Glomerular endothelial cell (primary cell): ENCODE results near the gene TMSB4X. TPM values are rescaled to one million over a fixed set of nuclear protein-coding genes. Genes with fewer than 3 reads are reported as not detected.
"Not testable (repeated sequence)": the region's sequence is repeated elsewhere in the genome, so short reads cannot be mapped to it uniquely, and the experiment has no call there.

Experiments
- DNase-seq: peaks from one replicate; pipeline ENCODE4 v3.0.0-alpha.2; 2011; ENCODE audit warnings: low read depth, low spot score; ENCODE audit errors: extremely low read depth
- total RNA-seq: library from RNA; depleted of rRNA; stranded (reverse); fragments of >200 nt; gene quantifications from 2 replicates; pipeline ENCODE4 v1.2.3, GENCODE V29; 2015

Gene TMSB4X
- 9,789 and 9,882 TPM in 2 replicates for total RNA-seq

DNA sequence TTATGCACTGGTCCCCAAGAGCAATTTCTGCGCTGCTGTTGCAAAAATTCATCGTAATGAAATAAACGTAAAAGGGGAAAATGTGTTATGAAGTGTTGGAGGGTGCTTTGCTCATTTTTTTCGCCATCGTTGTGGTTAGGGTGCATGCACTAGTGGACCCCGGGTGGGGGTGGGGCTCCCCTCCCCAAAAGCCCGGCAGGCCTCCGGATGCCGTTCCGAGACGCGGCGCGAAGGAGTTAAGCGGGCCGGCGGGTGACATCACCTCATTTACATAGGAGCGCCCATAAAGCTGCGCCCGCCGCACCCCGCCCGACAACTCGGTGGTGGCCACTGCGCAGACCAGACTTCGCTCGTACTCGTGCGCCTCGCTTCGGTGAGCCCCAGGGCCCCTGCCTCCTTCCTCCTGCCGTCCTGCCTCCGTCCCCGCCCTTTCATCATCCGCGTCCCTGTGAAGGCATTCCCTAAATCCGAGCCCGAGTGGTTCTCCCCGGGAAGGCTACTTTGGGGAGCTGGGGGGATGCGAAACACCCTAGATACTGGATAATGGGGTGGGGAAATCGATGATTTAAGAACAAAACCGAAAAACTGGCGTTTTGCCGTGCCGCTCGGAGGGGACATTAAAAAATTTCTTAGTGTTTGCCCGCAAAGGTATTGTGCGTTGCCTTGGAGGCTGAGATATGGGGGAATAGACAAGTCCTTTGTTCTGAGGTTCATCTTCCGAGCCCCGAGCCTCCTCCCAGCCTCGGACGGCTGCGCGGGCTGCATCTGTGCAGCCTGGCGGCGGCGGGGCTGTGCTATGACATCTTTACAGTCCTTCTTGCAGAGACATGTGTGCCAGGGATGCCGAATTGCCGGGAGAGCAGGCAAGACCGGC is at the start of gene TMSB4X:
Gene TMSB4X, plus strand, starts transcription at position 315 of the 874 bp plus-strand sequence.
- no peak for DNase-seq

DNA sequence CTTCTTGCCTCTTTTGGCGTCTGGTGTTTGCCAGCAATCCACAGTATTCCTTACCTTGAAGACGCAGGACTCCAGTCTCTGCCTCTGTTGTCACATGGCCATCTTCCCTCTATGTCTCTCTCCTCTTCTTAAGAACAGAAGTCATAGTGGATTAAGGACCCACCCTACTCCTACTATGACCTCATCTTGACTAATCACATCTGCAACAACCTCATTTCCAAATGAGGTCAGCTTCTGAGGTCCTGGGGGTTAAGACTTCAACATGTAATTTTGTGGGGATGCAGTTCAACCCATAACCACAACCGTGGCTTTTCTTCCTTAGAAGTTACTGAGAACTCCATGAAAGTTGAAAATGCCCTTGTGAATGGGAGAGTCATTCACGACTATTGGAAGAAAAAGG is 45.2 kb upstream of the TMSB4X start:
- no peak for DNase-seq

DNA sequence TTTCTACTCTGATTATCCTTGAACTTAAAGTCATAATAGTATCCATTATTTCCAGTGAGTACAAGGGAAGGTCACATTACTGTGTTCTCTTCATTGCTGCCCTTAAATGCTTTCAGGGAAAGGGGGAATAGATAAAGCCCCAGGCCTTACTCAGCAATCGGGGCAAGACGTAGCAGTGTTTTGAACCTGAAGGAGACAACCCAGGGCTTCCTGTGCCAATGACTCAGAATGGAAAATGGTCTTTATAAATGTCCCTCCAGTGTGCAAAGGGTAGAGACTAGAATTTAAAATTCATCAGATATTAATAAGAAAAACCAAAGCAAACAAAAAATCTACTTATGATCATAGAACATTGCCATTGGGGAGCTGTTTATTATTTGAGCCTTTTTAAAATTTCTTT is 44.8 kb upstream of the TMSB4X start:
- DNase-seq = no peak

DNA sequence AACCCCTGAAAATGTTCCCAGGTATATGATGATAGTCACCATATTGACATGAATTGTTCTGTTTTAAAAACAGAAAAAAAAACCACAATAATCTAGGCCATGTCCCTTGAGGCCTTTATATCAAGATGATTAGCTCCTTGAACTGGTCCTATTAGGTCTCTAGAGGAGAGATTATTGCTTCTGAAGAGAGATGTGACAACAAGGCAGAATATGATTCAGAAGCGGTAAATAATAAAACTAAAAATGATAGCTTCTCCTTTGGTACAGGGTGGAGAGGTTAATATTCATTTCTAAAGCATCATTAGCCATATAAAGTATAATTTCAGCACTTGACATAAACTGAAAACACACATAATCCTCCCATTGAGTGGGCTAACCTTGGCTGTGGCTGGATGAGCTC is 42.7 kb upstream of the TMSB4X start:
- no peak for DNase-seq

DNA sequence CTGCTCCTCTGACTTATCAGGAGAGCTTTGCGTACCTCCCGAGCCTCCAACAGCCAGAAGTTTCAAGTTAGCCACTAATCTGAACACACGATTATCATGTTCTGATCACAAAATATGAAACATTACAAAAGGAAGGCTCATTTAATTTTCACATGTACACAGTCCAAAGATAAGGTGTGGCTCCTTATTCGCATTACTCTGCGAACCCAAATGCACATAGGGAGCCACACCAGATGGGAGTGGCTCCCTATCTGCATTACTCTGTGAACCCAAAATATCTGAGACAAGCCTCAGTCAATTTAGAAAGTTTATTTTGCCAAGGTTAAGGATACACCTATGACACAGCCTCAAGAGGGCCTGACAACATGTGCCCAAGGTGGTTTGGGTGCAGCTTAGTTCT is 40.1 kb upstream of the TMSB4X start:
- no peak for DNase-seq

DNA sequence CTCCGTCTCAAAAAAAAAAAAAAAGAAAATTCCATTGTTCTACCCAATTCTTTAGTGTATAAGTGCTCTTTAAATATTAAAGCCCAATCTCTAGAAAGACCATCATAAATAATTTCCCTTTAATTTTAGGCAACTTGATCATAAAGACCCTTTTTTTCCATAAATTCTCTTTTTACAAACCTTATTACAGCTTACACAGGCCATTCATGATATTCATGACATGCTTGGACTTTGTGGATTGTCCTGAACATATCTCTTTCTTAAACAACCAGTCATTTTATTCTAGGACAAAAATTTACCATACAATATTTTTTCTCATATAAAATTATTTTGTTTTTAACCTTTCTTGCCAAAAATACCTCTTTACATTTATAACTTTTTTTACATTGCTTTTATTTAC is 38.0 kb upstream of the TMSB4X start:
- no peak for DNase-seq

DNA sequence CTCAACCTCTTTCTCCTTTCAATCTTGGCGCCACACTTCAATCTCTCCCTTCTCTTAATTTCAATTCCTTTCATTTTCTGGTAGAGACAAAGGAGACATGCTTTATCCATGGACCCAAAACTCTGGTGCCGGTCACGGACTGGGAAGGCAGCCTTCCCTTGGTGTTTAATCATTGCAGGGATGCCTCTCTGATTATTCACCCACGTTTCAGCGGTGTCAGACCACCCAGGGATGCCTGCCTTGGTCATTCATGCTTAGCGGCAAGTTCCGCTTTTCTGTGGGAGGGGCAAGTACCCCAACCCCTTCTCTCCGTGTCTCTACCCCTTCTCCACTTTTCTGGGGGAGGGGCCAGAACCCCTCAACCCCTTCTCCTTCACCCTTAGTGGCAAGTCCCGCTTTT is 34.4 kb upstream of the TMSB4X start:
- not testable (repeated sequence) for DNase-seq

DNA sequence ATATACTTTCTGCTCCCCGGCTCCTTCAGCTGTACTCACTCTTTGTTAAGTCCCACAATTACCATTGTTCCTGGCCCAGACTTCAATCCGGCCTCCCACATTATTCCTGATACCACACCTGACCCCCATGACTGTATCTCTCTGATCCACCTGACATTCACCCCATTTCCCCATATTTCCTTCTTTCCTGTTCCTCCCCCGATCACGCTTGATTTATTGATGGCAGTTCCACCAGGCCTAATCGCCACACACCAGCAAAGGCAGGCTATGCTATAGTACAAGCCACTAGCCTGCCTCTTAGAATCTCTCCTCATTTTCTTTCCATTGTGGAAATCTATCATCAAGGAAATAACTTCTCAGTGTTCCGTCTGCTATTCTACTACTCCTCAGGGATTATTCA is 31.3 kb upstream of the TMSB4X start:
- DNase-seq = not testable (repeated sequence)

DNA sequence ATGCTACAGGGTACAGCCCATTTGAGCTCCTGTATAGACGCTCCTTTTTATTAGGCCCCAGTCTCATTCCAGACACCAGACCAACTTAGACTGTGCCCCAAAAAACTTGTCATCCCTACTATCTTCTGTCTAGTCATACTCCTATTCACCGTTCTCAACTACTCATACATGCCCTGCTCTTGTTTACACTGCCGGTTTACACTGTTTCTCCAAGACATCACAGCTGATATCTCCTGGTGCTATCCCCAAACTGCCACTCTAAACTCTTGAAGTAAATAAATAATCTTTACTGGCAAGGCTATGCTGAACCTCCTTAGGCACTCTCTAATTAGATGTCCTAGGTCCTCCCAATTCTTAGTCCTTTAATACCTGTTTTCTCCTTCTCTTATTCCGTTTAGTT is 30.5 kb upstream of the TMSB4X start:
- DNase-seq = not testable (repeated sequence)

DNA sequence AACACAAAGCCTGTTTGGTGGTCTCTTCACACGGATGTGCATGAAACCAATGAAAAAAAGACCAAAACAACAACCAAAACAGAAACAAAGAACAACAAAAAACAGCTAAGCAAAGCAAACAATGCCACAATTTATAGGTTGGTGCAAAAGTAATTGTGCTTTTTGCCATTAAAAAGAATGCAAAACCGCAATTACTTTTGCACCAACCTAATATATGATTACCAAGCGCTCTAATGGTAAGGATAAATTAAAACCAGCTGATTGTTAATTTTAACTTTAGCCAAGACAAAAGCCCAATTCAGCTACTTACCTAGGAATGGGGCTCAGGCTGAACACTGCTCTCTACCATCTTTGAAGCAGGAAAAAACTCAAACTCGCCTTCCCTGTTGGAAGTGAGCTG is 29.4 kb upstream of the TMSB4X start:
- no peak for DNase-seq

DNA sequence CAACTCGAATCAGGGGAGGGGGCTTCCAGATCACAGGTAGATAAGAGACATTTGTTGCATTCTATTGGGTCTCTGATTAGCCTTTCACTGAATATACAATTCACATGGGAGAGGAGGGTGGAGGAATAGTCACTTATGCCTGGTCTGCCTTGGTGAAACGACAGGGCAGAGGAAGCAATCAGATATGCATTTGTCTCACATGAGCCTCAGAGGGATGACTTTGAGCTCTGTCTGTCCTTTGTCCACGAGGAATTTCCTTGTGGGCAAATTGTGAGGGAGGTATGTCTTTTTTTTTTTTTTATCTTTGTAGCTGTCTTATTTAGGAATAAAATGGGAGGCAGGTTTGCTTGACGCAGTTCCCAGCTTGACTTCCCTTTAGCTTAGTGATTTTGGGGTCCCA is 28.5 kb upstream of the TMSB4X start:
- DNase-seq = no peak

DNA sequence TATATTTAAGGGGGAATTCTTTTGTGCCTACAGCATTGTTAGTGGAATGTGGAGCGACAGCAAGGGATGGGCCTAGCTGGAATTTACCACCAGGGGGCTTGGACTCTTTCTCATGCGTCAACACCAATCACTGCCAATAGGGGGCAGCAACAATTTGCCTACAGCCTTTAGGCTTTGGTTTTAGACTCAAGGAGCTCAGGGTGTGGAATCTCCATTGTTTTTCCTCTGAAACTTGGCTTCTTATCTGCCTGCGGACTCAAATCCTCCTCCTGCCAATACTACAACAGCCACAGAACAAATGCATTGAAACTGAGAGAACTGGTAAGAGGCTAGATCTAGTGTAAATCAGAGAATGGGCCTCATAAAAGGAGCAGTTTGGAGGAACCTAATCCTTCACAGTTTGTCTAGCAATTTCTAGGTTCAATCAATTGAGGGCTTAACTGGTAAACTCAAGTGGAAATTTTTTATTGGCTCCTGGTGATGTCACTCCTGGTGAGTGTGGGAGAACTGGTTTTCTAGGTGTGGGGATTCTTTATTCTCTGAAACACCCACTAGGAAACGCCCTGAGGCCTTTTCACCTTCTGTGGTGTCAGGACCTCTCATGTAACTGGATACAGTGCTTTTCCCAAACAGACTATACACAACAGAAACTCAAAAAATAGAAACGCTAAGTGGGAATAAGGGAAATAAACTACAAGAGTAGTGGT is 27.9 kb upstream of the TMSB4X start:
- DNase-seq = no peak

DNA sequence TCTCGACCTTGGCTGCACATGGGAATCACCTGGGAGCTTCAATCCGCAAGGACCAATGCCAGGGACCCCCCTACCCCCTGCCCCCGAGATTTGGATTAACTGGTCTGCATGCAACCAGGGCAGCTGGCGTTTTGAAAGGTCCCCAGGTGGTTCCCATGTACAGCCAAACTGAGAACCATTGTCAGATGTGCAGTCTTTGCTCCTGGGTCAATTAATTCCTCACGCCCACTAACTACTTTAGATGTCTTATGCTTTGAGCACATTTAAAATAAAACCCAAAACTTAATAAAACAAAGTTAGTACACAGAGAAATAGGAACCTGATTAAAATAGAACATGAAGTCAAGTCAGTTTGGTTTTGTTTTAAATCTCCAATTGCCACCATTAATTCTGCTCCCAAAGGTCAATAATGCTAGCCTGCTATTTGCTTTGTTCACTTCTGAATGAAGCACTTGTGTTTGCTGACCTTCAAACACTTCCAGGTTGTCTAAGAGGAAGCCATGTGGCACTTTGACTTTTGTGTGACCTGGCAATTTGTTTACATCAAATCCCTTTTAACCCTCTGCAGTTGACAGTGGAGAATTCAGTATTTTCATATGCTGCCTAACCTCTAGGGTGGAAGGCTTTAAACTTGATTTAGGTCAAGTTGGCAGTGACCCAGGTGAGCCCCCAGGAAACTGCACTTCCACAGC is 27.2 kb upstream of the TMSB4X start:
- DNase-seq = no peak

DNA sequence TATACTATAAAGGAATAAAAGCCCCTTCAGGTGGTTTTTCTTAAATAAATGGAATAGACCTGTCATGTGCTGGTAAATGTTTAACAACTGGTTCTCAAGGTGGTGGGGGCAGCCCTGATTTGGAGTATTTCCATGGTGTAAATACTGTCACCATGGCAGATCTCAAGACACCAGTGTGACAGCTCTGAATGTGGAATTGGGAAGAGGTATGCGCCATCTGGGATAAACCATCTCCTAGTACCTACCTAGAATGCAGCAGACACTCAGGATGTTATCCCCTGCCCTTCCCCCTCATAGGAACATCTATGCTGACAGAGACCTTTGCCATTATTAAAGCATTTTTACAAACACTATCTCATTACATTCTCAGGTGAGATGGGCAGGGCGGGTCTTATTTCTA is 26.4 kb upstream of the TMSB4X start:
- no peak for DNase-seq

DNA sequence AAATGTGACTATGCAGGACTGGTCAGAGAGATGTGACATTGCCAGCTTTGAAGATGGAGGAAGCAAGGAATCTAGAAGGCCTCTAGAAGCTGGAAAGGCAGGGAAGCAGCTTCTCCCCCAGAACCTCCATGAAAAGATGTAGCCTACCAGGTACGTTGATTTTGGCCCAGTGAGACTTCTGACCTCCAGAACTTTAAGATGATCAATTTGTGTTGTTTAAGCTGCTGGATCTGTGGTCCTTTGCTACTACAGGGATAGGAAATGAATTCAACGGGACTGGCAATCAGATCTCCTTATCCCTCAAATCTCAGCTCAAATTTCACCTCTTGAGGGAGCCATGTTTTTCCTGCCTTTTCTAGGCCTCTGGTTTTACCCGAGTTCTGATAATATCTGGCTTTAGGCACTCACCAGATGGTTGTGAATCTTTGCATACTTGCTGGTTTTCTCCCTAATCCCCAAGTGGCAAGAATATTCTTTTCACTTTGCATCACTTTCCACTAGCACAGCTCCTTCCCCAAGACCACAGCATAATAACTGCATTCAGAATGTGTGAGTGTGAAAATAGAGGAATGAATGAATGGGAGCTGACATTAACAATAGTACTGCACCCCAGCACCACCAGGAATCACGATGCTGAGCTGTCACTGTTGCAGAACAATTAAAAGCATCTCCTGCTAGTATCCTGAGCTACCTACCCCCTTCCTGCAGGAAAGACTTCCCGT is 25.5 kb upstream of the TMSB4X start:
- no peak for DNase-seq

DNA sequence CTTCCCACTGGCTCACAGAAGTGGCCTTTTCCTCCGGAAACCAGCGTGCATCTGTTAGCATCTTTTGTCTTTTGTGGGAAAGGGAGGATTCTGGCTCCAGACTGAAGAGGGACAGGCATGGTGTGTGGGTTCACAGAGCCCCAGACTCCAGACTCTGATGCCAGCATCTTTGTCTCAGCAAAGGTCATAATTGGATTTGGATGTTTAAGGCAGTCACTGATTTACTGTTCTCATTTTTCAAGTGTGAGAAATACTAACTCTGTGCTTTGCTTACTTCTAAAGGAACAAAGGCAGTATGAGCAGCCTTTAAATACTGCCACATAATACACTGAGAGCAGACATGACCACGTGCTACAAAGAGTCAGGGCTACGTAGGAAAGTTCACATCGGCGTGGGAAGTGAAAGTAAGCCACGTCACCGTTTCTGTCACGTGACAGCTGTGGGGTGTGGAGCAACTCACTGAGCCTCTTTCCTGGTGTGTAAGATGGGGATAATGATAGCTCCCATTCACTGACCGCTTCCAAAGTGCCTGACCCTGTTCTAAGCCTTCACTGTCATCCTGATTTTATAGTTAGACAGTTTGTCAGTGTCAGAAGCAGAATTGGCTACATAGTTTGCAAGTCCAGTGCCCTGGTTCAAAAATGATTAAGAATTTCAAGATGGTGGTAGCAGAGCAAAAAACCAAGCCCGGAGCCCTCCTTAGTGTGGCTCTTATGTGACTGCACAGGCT is 24.8 kb upstream of the TMSB4X start:
- DNase-seq = no peak

DNA sequence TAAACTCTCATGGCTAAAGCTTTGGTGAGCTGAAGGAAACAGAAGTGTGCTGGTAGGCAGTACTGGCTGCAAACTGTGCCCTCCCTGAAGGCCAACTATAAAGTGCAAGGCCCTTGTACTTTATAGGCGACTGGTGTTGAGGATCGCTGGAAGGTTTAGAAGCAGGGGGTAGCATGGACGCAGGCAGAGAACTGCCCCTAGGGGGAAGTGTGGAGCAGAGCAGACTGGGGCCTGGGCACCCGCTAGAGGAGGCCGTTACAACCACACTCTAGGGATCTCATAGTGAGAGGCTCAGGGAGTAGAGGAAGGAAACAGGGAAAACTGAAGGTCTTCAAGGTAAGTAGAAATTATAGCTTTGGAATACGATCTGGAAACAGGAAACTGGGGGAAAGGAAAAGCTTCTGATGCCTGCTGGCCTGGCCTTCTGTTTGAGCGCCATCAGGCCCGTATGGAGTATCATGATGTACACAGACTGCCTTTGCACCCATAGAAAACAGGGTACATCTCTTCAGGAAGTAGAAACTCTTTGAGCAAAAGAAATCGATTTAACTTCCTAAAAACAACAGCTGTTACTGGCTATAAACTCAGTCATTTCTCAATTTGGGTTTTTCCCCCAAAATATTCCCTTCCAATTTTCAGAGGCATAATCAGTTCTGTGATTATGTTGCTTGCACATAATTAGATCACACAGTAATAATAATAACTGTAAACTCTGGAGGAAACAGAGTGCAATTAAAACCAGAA is 23.9 kb upstream of the TMSB4X start:
- DNase-seq = no peak

DNA sequence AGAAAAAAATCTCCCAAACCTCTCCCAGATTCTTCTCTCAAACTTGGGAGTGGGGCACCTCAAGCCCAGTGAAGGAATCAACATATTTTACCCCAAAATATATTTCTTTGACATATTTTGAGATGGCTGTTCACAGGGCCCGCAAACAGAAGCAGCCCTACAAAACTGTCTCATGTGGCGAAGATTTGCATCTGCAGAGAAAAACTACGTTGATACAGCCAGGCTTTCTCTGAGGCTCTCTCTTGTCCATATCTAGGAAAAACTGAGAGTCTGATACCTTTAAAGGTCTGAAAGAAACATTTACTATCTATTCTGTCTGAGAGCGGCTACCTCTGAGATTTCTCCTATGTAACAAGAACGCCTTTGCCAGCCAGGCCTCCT is 23.3 kb upstream of the TMSB4X start:
- no peak for DNase-seq

DNA sequence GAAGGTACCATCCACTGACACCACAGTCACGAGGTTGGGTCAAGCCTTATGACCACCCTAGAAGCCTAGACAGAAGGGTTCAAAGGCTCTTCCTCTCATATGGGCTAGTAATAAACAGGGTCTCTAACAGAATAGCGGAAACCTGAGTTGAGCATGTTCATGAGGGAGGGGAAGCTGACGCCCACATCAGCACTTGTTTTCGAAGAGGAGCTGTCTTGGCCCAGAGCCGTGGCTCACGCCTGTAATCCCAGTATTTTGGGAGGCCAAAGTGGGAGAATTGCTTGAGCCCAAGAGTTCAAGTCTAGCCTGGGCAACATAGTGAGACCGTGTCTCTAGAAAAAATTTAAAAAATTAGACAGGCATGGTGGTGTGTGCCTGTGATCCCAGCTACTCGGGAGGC is 21.5 kb upstream of the TMSB4X start:
- DNase-seq = no peak

DNA sequence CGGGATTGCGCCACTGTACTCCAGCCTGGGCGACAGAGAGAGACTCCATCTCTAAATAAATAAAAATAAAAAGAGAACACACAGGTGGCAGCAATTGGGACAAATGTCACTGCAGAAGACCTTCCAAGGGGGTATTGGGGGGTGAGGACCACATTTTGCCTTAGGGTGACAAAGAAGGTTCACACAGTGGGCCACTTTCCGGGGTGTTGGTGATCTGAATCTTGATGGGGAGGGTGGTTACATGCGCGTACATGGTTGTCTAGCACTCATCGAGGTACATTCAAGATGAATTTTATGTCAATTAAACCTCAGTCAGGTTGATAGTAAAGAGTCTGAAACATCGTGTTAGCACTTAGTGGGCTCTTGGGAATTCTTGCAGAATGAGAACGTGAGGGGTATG is 20.5 kb upstream of the TMSB4X start:
- DNase-seq = no peak
